GM12872 (cell line): Measurements from ENCODE around the gene SNAPIN.

Experiments
- CTCF ChIP-seq: IDR thresholded peaks from 3 replicates; pipeline ENCODE4 v1.5.1; 2011; ENCODE audit warnings: low read depth, mild to moderate bottlenecking, low read length, moderate library complexity; ENCODE audit not compliant: insufficient read depth

SNAPIN gene

GRCh38 chr1:153697191-153698019 lies 38.9 kb downstream of the SNAPIN start:
- TF ChIP-seq CTCF = no peak

- no peak for TF ChIP-seq CTCF
Measured at GRCh38 chr1:153698020-153698922, 39.8 kb downstream of the SNAPIN start.

GRCh38 chr1:153698923-153699714 lies 40.6 kb downstream of the SNAPIN start:
- no peak for TF ChIP-seq CTCF

GRCh38 chr1:153699768-153700167 lies 41.3 kb downstream of the SNAPIN start:
- TF ChIP-seq CTCF = no peak

- no peak for TF ChIP-seq CTCF
Measured at GRCh38 chr1:153705484-153705883, 47.0 kb downstream of the SNAPIN start.

GRCh38 chr1:153711026-153711425 lies 52.5 kb downstream of the SNAPIN start:
- no peak for TF ChIP-seq CTCF
